GOT3 (cell line): Measurements from ENCODE around the gene TRIM72.
"Not testable (repeated sequence)": the region's sequence is repeated elsewhere in the genome, so short reads cannot be mapped to it uniquely, and the experiment has no call there.

Experiments
- DNase-seq: peaks from one replicate; lab custom pipeline; 2025; ENCODE audit warnings: mixed read lengths; lab: John Stamatoyannopoulos, UW

Gene TRIM72

GRCh38 chr16:31190818-31191444, 23.0 kb upstream of the TRIM72 start:
- no peak for DNase-seq

DNA sequence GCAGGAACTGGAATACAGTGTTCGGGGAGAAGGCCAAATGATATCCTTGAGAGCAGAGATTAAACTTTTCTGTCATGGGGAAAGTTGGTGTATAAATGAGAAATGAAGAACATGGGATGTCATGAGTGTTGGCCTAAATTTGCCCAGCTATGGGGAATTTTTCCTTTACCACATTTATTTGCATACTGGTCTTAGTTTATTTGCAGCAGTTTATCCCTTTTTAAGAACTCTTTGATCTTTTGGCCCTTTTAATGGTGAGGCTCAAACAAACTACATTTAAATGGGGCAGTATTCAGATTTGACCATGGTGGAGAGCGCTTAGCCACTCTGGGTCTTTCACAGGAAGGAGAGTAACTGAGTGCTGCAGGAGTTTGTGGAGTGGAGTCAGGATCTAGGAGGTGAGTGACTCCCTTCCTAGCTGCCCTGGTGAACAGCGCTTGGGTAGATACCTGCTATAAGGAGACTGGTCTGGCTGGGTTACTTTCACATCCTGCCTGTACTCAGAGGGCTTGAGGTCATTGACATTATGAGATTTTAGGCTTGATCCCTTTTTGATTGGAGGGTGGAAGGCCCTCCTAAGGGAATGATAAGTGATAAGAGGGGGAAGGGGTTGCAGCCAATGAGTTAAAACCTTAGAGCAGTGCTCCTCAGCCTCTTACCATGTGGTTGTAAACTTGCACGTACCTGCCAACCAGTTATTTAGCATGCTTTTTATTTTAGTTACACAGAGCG, 22.1 kb upstream of the TRIM72 start:
- no peak for DNase-seq

DNA sequence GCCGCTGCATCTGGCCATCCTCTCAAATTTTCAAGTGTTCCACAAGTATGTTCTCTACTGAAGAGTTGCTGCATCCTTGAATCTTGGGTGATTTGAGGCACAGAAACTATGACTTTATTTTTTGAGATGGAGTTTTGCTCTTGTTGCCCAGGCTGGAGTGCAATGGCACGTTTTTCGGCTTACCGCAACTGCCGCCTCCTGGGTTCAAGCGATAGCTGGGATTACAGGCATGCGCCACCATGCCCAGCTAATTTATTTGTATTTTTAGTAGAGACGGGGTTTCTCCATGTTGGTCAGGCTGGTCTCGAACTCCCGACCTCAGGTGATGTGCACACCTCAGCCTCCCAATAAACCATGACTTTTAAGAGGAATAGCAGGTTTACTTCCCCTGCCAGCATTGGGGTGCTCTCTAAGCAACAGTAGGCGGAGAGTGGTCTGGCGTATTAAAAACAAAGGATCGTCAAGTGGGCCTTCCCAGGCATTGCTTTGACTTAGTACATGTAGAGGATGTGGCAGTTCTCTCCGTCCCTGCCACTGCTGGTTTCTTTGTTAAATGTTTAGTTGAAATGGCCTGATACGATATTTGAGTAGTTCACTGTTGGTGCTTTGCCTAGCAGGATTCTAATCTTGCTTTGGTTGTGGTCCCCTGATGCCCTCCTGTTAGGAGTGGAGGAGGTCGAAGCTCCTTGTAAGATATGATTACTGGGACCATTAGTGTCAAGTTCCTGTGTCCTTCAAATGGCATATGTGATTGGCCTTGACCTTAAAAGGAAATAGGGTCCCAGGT, 20.9 kb upstream of the TRIM72 start:
- no peak for DNase-seq

DNA sequence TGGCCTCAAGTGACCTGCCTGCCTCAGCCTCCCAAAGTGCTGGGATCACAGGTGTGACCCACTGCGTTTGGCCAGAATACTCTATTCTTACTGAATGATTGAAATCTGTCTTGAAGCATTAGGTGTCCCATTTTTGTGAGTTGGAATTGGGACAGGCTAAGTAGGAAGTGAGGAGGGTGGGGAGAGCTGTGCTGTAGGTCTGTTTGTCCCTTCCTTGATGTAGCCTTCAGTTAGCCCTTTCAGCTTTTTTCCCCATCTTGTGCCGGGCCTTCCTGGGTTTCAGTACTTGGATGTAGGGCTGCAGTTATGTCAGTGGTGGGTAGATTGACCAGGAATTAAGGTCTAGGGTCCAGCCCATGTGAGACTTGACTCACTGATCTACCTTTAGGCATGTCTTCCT, 20.0 kb upstream of the TRIM72 start:
- no peak for DNase-seq

DNA sequence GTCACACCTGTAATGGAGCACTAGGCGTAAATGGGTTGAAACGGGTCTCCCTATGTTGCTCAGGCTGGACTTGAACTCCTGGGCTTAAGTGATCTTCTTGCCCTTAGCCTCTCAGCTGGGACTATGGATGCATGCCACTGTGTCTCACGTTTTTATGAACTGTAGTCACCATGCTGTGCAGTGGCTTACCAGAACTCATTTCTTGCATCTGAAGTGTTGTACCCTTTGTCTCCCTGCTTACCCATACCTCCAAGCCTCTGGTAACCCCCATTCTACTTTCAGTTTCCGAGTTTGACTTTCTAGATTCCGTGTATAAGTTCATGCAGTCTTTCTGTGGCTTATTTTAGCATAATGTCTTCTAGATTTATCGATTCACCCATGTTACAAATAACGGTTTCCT, 19.0 kb upstream of the TRIM72 start:
- no peak for DNase-seq

DNA sequence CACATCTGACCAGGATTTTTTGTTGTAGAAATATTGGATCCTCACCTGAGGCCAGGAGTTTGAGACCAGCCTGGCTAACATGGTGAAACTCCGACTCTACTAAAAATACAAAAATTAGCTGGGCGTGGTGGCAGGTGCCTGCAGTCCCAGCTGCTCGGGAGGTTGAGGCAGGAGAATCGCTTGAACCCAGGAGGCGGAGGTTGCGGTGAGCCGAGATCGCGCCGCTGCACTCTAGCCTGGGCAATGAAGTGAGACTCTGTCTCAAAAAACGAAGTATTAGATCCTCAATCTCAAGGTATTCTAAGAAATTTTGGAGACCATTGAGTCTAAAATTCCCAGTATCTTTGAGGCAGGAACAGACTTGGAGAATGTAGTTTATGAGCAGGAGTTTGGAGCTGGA, 18.1 kb upstream of the TRIM72 start:
- DNase-seq, result not testable (repeated sequence)

- no peak for DNase-seq
Measured at GRCh38 chr16:31196324-31197088, 17.4 kb upstream of the TRIM72 start.

DNA sequence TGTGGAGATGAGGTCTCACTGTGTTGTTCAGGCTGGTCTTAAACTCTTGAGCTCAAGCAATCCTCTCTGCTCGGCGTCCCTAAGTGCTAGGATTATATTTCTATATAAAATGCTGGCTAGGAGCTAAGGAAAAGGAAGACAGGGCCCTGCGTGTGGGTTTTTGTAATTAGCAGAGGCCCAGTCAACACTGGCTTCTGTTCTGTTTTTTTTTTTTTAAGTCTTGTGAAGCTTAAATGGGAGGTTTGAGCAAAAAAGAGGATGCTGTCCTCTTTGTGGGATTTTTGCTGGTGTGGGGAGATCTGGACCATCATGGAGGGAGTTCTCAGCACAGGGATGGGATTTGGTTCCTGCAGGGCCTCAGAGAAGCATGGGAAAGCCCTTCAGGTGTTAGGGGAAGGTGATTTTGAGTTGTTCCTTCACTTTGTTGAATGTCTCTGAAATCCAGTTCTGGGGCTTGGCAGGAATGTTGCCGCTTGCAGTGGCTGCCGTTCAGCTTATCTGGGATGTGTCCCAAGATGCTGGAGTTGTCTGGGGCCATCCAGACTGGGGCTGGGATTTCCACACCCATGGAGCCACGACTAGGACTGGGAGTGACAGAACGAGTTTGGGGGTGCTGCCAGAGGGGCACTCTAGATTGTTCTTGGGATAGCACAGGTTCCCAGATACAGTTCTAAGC, 15.6 kb upstream of the TRIM72 start:
- no peak for DNase-seq

DNA sequence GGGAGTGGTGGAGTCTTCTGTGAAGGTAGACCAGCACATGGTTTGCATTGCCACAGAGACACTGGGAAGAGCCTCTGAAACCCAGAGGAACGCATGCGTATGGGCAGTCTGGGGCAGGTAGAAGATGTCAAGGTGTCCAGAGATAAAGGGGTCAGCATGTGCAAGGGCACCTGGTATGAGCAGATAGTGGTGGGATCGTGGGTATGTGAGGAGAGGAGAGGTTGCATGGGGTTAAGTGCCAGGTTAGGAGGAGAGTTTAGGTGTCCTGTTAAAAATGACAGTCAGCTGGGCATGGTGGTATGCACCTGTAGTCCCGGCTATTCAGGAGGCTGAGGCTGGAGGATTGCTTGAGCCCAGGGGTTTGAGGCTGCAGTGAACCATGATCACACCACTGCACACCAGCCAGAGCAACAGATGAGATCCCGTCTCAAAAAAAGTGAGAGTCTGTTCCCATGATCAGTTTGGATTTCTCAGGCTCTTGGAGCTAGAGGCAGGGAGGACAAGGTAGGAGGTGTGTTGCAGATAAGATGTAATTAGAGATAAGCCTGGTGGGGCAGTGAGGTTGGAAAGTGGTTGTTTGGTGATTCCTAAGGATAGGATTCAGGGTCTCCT, 14.4 kb upstream of the TRIM72 start:
- no peak for DNase-seq

DNA sequence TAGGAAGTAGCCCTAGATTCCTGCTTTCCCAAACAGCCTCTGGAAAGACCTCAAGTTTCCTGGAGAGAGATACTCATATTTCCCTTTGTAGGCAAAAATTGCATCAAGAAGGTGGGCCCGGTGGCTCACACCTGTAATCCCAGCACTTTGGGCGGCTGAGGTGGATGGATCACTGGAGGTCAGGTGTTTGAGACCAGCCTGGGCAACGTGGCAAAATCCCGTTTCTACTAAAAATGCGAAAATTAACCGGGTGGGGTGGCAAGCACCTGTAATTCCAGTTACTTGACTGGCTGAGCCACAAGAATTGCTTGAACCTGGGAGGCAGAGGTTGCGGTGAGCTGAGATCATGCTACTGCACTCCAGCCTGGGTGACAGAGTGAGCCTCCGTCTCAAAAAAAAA, 13.8 kb upstream of the TRIM72 start:
- DNase-seq, result not testable (repeated sequence)

- DNase-seq, result no peak
Measured at GRCh38 chr16:31200821-31201568, 12.9 kb upstream of the TRIM72 start.

DNA sequence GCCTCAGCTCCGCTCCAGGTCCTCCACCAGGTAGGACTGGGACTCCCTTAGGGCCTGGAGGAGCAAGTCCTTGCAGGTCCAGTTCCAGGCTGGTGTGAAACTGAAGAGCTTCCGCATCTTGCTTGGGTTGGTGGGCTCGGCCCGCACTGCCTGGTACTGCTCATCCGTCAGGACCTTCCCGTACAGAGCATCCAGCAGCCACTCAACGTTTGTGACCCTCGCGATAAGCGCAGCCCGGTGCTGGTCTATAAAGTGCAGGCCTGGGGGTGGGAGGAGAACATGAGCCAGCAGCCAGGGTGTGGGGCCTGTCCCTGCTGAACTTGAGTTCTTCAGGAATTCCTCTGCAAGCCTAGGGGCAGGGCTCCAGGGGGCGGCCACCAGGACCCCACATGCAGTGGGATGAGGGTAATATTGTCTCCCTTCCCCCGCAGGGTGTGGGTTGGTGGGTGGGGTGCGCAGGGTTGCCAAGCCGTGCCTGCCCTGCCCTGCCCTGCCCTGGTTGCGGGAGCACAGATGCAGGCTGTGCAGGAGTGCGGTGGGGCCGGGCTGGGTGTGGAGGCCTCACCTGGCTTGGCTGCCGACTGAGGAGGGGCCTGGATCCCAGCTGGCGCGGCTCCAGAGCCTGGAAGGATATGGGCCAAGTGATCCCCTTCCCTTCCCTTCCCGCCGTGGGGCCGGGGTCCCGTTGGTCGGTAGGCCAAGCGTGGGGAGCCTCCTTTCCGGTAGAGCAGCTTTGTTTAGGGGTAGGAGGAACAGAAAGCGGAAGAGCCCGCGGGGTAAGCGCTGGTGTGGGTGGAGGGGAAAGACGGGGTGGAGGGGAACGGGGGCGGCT, 12.1 kb upstream of the TRIM72 start:
- no peak for DNase-seq

GRCh38 chr16:31202414-31203375, 11.2 kb upstream of the TRIM72 start, which contains the start of gene PYCARD:
TSS of gene PYCARD (minus strand) at chr16:31202760. CDS start at chr16:31202690, 70 bp downstream.
- DNase-seq, result no peak

- no peak for DNase-seq
Measured at GRCh38 chr16:31204871-31205666, 8.8 kb upstream of the TRIM72 start.

GRCh38 chr16:31206776-31207175, 7.1 kb upstream of the TRIM72 start:
- no peak for DNase-seq

- DNase-seq, result no peak
Measured at GRCh38 chr16:31213342-31213741, 577 bp upstream of the TRIM72 start.

- DNase-seq, result no peak
Measured at GRCh38 chr16:31214708-31215286, 878 bp downstream of the TRIM72 start.
